CD4-positive, alpha-beta T cell (primary cell): ENCODE results near the gene DBNDD1. TPM values are rescaled to one million over a fixed set of nuclear protein-coding genes. Genes with fewer than 3 reads are reported as not detected.
"Not testable (repeated sequence)": the region's sequence is repeated elsewhere in the genome, so short reads cannot be mapped to it uniquely, and the experiment has no call there.

Experiments
- ATAC-seq: fragments of 200-7000 bp; cut with Tn5 transposase; one replicate; pipeline ENCODE4 v1.10.0; 2022; ENCODE audit warnings: mild to moderate bottlenecking; ENCODE audit not compliant: poor library complexity
- CTCF ChIA-PET: fragments of 350-600 bp; sonication (Branson Sonifier 250); formaldehyde crosslinking; loops from one replicate; lab custom pipeline; 2021; ENCODE audit warnings: antibody characterized with exemption, inconsistent platforms; lab: Charles Lee
- POLR2A ChIA-PET: fragments of 350-600 bp; sonication (Branson Sonifier 250); formaldehyde crosslinking; loops from one replicate; lab custom pipeline; 2021; ENCODE audit warnings: antibody characterized with exemption, inconsistent platforms; lab: Charles Lee
- DNase-seq, 14 experiments: peaks; one replicate each; pipeline ENCODE4 v3.0.0-alpha.2; 2013 to 2020; ENCODE audit warnings: mixed read lengths in 2 of 14
- H3K27ac ChIP-seq, 2 donors: one replicate each; pipeline versions ENCODE4 v1.5.1 to v1.7.0; 2013; ENCODE audit warnings: low read length in 2 of 2, low read depth in 1 of 2, mild to moderate bottlenecking in 1 of 2
- H3K27me3 ChIP-seq, 2 experiments: 1 replicate in 1 of 2; 2 replicates in 1 of 2; pipeline versions ENCODE4 v1.6.1 to v1.7.0; 2013; ENCODE audit warnings: low read length in 2 of 2, control low read depth in 1 of 2, mild to moderate bottlenecking in 1 of 2, moderate library complexity in 1 of 2; ENCODE audit not compliant: insufficient read depth in 2 of 2, control insufficient read depth in 1 of 2
- H3K36me3 ChIP-seq: one replicate; pipeline ENCODE4 v1.6.1; 2013; ENCODE audit warnings: low read length, control low read depth; ENCODE audit not compliant: insufficient read depth
- H3K4me1 ChIP-seq: one replicate; pipeline ENCODE4 v1.6.1; 2013; ENCODE audit warnings: low read length, control low read depth; ENCODE audit not compliant: insufficient read depth
- H3K4me3 ChIP-seq: one replicate; pipeline ENCODE4 v1.5.1; 2013; ENCODE audit warnings: mild to moderate bottlenecking, low read length, moderate library complexity
- H3K9me3 ChIP-seq, 2 experiments: 1 replicate in 1 of 2; 2 replicates in 1 of 2; pipeline versions ENCODE4 v1.6.1 to v1.7.0; 2013; ENCODE audit warnings: low read length in 2 of 2, mild to moderate bottlenecking in 2 of 2, control low read depth in 1 of 2, moderate library complexity in 1 of 2; ENCODE audit not compliant: control insufficient read depth in 1 of 2, insufficient read depth in 1 of 2
- H3K27ac Mint-ChIP-seq: one replicate; pipeline ENCODE4 v1.8.0; 2020; ENCODE audit warnings: mixed read lengths
- H3K27me3 Mint-ChIP-seq: one replicate; pipeline ENCODE4 v1.8.0; 2021; ENCODE audit warnings: mixed read lengths
- H3K36me3 Mint-ChIP-seq: one replicate; pipeline ENCODE4 v1.8.0; 2021; ENCODE audit warnings: low read depth, mixed read lengths
- H3K4me1 Mint-ChIP-seq: one replicate; pipeline ENCODE4 v1.8.0; 2021; ENCODE audit warnings: low read depth, mixed read lengths
- H3K4me3 Mint-ChIP-seq: one replicate; pipeline ENCODE4 v1.8.0; 2020; ENCODE audit warnings: mild to moderate bottlenecking, mixed read lengths
- H3K9me3 Mint-ChIP-seq: one replicate; pipeline ENCODE4 v1.8.0; 2020; ENCODE audit warnings: mixed read lengths
- CTCF ChIP-seq: fragments of 200-600 bp; IDR thresholded peaks from one replicate; pipeline ENCODE4 v1.8.0; 2022; ENCODE audit warnings: antibody characterized with exemption, mild to moderate bottlenecking
- intact Hi-C, 2 experiments: fragments of 100-400 bp; cut with DNase I in 1 of 2; cut with micrococcal nuclease in 1 of 2; formaldehyde crosslinking; loops; one replicate each; pipeline versions ENCODE4 v1.15.1 to v1.9.0; 2023 to 2025; cut with DNase I, micrococcal nuclease
- total RNA-seq, 174 experiments: library from RNA in 2 of 174; stranded (reverse) in 2 of 174; gene quantifications; one replicate each; pipeline ENCODE4 v1.2.3 and lab custom pipeline; 2021 to 2026

The DBNDD1 gene
- total RNA-seq, 2 experiments from 2014 or later, result 2.6 to 2.8 TPM

DNA sequence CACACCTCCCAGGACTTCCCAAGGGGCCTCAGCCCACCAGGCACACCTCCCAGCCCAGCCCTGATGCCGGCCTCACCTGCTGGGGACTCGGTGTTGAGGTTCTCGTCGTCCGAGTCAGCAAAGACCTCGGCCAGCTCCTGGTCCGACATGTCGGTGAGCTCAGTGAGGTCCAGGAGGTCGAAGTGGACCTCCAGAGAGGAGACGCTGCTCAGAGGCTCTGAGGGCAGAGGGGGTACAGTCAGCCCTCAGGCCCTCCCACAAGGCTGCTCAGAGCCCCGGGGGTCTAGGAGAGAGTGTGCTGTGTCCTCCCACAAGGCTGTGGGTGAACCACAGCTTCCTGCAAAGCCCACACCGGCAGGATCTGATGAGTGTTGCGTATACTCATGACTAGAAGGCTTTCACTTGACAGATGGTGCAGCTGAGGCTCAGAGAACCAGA is 10.5 kb downstream of the DBNDD1 start:
- peak overlapping the region; percentile 55 for H3K4me3 ChIP-seq
- POLR2A ChIA-PET, result interaction anchor here (0.8 to 1.3 kb wide), 3 partner anchors 10 to 73 kb away, joined by 3 to 14 read pairs (median 4); partner anchors contain the start of gene DBNDD1
- Mint-ChIP-seq H3K27me3 (no peaks in the 10 kb centered on the region), H3K9me3 (no peaks in the 10 kb centered on the region), H3K27ac (peak overlapping the region; percentile 74), H3K4me3 (peak overlapping the region; percentile 87), H3K4me1 (peaks cover 22% of the 10 kb centered on the region), H3K36me3 (no peaks in the 10 kb centered on the region)
- H3K27ac ChIP-seq, result no peak overlapping the region
- peaks cover 54% of the 10 kb centered on the region for H3K4me1 ChIP-seq
- H3K9me3 ChIP-seq, result no peaks in the 10 kb centered on the region
- intact Hi-C loops, result no loop called here
- CTCF ChIA-PET, result interaction anchor here (1.2 kb wide), 1 partner anchor 10 kb away, joined by 4 read pairs; the partner anchor contains the start of gene DBNDD1
- H3K27me3 ChIP-seq, result no peaks in the 10 kb centered on the region
- peaks cover 6% of the 10 kb centered on the region for H3K36me3 ChIP-seq
- ATAC-seq (peak; percentile 99), DNase-seq (peak; percentile 24 to 79 (median 55))
- no peak for TF ChIP-seq CTCF

DNA sequence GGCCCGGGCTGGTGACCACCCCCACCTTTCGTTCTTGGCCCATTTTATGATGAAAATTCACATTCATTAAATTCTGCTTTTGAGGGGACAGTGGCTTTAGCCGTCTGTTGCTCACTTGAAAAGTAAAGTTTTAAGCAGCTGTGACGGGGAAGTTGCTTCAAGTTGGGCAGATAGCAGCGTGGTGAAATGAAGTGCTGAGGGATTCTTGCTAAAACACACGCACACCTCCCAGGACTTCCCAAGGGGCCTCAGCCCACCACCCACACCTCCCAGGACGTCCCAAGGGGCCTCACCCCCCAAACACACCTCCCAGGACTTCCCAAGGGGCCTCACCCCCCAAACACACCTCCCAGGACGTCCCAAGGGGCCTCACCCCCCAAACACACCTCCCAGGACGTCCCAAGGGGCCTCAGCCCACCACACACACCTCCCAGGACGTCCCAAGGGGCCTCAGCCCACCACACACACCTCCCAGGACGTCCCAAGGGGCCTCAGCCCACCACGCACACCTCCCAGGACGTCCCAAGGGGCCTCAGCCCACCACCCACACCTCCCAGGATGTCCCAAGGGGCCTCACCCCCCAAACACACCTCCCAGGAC is 11.5 kb downstream of the DBNDD1 start:
- H3K9me3 Mint-ChIP-seq, H3K4me3 ChIP-seq, H3K4me3 Mint-ChIP-seq, DNase-seq, ATAC-seq, H3K27me3 Mint-ChIP-seq, H3K36me3 Mint-ChIP-seq, POLR2A ChIA-PET, H3K36me3 ChIP-seq, CTCF ChIA-PET, H3K27ac Mint-ChIP-seq, intact Hi-C loops, H3K9me3 ChIP-seq, H3K27ac ChIP-seq, H3K27me3 ChIP-seq: not testable (repeated sequence)
- H3K4me1 ChIP-seq, result peaks cover 44% of the 10 kb centered on the region
- H3K4me1 Mint-ChIP-seq, result peaks cover 22% of the 10 kb centered on the region

GRCh38 chr16:90007015-90007414 is 12.2 kb downstream of the DBNDD1 start:
- H3K4me3 Mint-ChIP-seq, result peak overlapping the region; percentile 54
- peaks cover 22% of the 10 kb centered on the region for H3K4me1 Mint-ChIP-seq
- POLR2A ChIA-PET, result no interaction called here
- TF ChIP-seq CTCF, result no peak
- Histone ChIP-seq H3K27me3 (no peaks in the 10 kb centered on the region), H3K9me3 (no peaks in the 10 kb centered on the region), H3K4me1 (peaks cover 38% of the 10 kb centered on the region), H3K36me3 (peaks cover 6% of the 10 kb centered on the region), H3K4me3 (no peak overlapping the region), H3K27ac (no peak overlapping the region)
- no peaks in the 10 kb centered on the region for H3K9me3 Mint-ChIP-seq
- H3K36me3 Mint-ChIP-seq, result no peaks in the 10 kb centered on the region
- ATAC-seq (no peak), DNase-seq (no peak)
- intact Hi-C loops, result no loop called here
- H3K27me3 Mint-ChIP-seq, result no peaks in the 10 kb centered on the region
- H3K27ac Mint-ChIP-seq, result no peak overlapping the region
- CTCF ChIA-PET, result no interaction called here
